Astrocyte (in vitro differentiated cells and primary cell): ENCODE results near the gene MBNL3. TPM values are rescaled to one million over a fixed set of nuclear protein-coding genes. Genes with fewer than 3 reads are reported as not detected.
A peak's percentile ranks its signal among the peaks of the same experiment; 100 is the strongest.

Experiments used
- DNase-seq: peaks from one replicate; pipeline ENCODE4 v3.0.0-alpha.2; 2010; ENCODE audit warnings: low read depth
- FAIRE-seq: peaks from 2 replicates; lab custom pipeline; 2011; peaks lifted over from hg19 to GRCh38; lab: Jason Lieb, UNC
- H2AFZ ChIP-seq: 2 replicates; pipeline ENCODE4 v1.6.0; 2012; ENCODE audit warnings: low read depth, low read length, inconsistent platforms
- H3K27ac ChIP-seq: 2 replicates; pipeline ENCODE4 v1.5.1; 2011; ENCODE audit warnings: low read depth, low read length, inconsistent platforms
- H3K27me3 ChIP-seq: 2 replicates; pipeline ENCODE4 v1.6.0; 2011; ENCODE audit warnings: low read length, inconsistent platforms; ENCODE audit not compliant: insufficient read depth
- H3K36me3 ChIP-seq: 2 replicates; pipeline ENCODE4 v1.5.1; 2011; ENCODE audit warnings: low read length, inconsistent platforms; ENCODE audit not compliant: insufficient read depth
- H3K4me1 ChIP-seq: 2 replicates; pipeline ENCODE4 v1.5.1; 2011; ENCODE audit warnings: low read length, inconsistent platforms; ENCODE audit not compliant: insufficient read depth
- H3K4me2 ChIP-seq: 2 replicates; pipeline ENCODE4 v1.6.0; 2012; ENCODE audit warnings: low read length, inconsistent platforms
- H3K4me3 ChIP-seq: 2 replicates; pipeline ENCODE4 v1.5.1; 2011; ENCODE audit warnings: low read depth, mild to moderate bottlenecking, low read length, inconsistent platforms; ENCODE audit not compliant: insufficient read depth
- H3K79me2 ChIP-seq: 2 replicates; pipeline ENCODE4 v1.6.0; 2012; ENCODE audit warnings: mild to moderate bottlenecking, low read length, inconsistent platforms; ENCODE audit not compliant: insufficient read depth
- H3K9ac ChIP-seq: 2 replicates; pipeline ENCODE4 v1.6.0; 2012; ENCODE audit warnings: mild to moderate bottlenecking, low read length, inconsistent platforms
- H3K9me3 ChIP-seq: 2 replicates; pipeline ENCODE4 v1.5.1; 2012; ENCODE audit warnings: low read depth, mild to moderate bottlenecking, low read length, inconsistent platforms; ENCODE audit not compliant: insufficient read depth
- H4K20me1 ChIP-seq: 2 replicates; pipeline ENCODE4 v1.6.0; 2012; ENCODE audit warnings: low read length, inconsistent platforms; ENCODE audit not compliant: insufficient read depth
- H3K27ac Mint-ChIP-seq: one replicate; pipeline ENCODE4 v1.8.0; 2021; ENCODE audit warnings: mild to moderate bottlenecking, mixed read lengths; ENCODE audit not compliant: unreplicated experiment
- H3K27me3 Mint-ChIP-seq: one replicate; pipeline ENCODE4 v1.8.0; 2021; ENCODE audit warnings: low read depth, mixed read lengths; ENCODE audit not compliant: unreplicated experiment
- H3K36me3 Mint-ChIP-seq: one replicate; pipeline ENCODE4 v1.8.0; 2021; ENCODE audit warnings: low read depth, mixed read lengths; ENCODE audit not compliant: unreplicated experiment
- H3K4me1 Mint-ChIP-seq: one replicate; pipeline ENCODE4 v1.8.0; 2021; ENCODE audit warnings: low read depth, mixed read lengths; ENCODE audit not compliant: unreplicated experiment
- H3K4me3 Mint-ChIP-seq: one replicate; pipeline ENCODE4 v1.8.0; 2021; ENCODE audit warnings: mild to moderate bottlenecking, moderate library complexity, mixed read lengths; ENCODE audit not compliant: unreplicated experiment
- H3K9me3 Mint-ChIP-seq: one replicate; pipeline ENCODE4 v1.8.0; 2021; ENCODE audit warnings: mild to moderate bottlenecking, mixed read lengths; ENCODE audit not compliant: unreplicated experiment
- EZH2 ChIP-seq: IDR thresholded peaks from 2 replicates; pipeline ENCODE4 v1.6.1; 2012; ENCODE audit warnings: mild to moderate bottlenecking, low read length, inconsistent platforms; ENCODE audit not compliant: insufficient read depth
- total RNA-seq: library from RNA; stranded (reverse); gene quantifications from 2 replicates; pipeline ENCODE4 v1.2.1, GENCODE V29; 2021
- TF ChIP-seq, protein P1 (sequence below): IDR thresholded peaks from 2 replicates; pipeline ENCODE4 v1.5.1; 2011; ENCODE audit warnings: low read depth, mild to moderate bottlenecking, inconsistent platforms, low read length, moderate library complexity; ENCODE audit not compliant: insufficient read depth

MBNL3 gene
- total RNA-seq, 1 donor from 2014 or later: 4.1 TPM

DNA sequence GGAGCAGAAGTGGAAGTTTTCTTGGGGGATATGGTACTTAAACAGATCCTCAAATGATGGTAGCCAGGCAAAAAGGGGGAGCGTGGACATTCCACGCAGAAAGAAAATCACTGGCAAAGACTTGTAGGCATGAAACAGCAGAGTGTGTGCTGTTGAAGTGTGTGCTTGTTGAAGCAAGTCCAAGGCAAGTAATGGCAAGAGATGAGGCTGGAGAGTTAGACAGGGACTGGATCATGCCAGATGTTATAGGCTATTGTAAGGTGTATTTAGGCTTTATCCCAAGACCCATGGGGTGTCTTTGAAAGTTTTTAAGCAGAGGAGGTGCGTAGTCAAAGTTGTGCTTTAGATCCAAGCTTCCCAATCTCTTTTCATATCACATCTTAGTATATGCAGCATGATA, 124.5 kb downstream of the MBNL3 start:
- no peak overlapping the region for H3K27ac ChIP-seq
- H3K27me3 ChIP-seq: no peaks in the 10 kb centered on the region
- H3K36me3 ChIP-seq: no peaks in the 10 kb centered on the region
- no peaks in the 10 kb centered on the region for H4K20me1 ChIP-seq
- no peaks in the 10 kb centered on the region for H3K4me1 ChIP-seq
- no peak for TF ChIP-seq EZH2
- TF ChIP-seq, protein P1, sequence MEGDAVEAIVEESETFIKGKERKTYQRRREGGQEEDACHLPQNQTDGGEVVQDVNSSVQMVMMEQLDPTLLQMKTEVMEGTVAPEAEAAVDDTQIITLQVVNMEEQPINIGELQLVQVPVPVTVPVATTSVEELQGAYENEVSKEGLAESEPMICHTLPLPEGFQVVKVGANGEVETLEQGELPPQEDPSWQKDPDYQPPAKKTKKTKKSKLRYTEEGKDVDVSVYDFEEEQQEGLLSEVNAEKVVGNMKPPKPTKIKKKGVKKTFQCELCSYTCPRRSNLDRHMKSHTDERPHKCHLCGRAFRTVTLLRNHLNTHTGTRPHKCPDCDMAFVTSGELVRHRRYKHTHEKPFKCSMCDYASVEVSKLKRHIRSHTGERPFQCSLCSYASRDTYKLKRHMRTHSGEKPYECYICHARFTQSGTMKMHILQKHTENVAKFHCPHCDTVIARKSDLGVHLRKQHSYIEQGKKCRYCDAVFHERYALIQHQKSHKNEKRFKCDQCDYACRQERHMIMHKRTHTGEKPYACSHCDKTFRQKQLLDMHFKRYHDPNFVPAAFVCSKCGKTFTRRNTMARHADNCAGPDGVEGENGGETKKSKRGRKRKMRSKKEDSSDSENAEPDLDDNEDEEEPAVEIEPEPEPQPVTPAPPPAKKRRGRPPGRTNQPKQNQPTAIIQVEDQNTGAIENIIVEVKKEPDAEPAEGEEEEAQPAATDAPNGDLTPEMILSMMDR: no peak
- Mint-ChIP-seq H3K4me3 (peak overlapping the region; percentile 47), H3K36me3 (no peaks in the 10 kb centered on the region), H3K4me1 (no peaks in the 10 kb centered on the region), H3K27me3 (no peaks in the 10 kb centered on the region), H3K9me3 (no peaks in the 10 kb centered on the region), H3K27ac (no peak overlapping the region)
- H3K4me2 ChIP-seq: no peak overlapping the region
- H2AFZ ChIP-seq: no peak overlapping the region
- FAIRE-seq: peak; percentile 32
- no peak for DNase-seq
- no peaks in the 10 kb centered on the region for H3K9me3 ChIP-seq
- no peak overlapping the region for H3K9ac ChIP-seq
- H3K79me2 ChIP-seq: no peaks in the 10 kb centered on the region
- H3K4me3 ChIP-seq: no peak overlapping the region

DNA sequence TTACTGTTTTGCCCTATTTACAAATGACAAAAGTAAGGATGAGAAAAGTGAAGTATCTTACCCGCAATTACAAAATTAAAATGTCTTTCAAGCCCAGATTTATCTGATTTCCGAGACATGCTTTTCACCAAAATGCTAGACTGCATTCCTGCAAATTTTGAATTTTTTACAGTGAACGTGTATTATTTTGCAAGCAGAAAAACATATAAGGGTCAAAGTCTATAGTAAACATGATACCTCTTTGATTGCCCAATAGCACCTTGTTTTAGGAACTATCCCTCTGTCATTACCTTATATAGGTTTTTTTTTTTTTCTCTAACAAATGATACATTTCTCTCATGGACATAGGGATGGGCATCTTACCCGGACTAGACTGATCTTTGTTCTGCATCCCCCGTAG, 135.4 kb downstream of the MBNL3 start:
- Histone ChIP-seq H3K9ac (no peak overlapping the region), H4K20me1 (no peaks in the 10 kb centered on the region), H2AFZ (no peak overlapping the region), H3K4me3 (no peak overlapping the region), H3K27me3 (no peaks in the 10 kb centered on the region), H3K9me3 (no peaks in the 10 kb centered on the region), H3K27ac (no peak overlapping the region), H3K79me2 (no peaks in the 10 kb centered on the region), H3K4me1 (no peaks in the 10 kb centered on the region), H3K36me3 (no peaks in the 10 kb centered on the region), H3K4me2 (no peak overlapping the region)
- H3K4me3 Mint-ChIP-seq: no peak overlapping the region
- H3K9me3 Mint-ChIP-seq: no peaks in the 10 kb centered on the region
- H3K4me1 Mint-ChIP-seq: no peaks in the 10 kb centered on the region
- H3K36me3 Mint-ChIP-seq: no peaks in the 10 kb centered on the region
- H3K27me3 Mint-ChIP-seq: no peaks in the 10 kb centered on the region
- H3K27ac Mint-ChIP-seq: no peak overlapping the region
- no peak for DNase-seq
- FAIRE-seq: peak; percentile 60
- TF ChIP-seq, protein P1: no peak
- TF ChIP-seq EZH2: no peak

DNA sequence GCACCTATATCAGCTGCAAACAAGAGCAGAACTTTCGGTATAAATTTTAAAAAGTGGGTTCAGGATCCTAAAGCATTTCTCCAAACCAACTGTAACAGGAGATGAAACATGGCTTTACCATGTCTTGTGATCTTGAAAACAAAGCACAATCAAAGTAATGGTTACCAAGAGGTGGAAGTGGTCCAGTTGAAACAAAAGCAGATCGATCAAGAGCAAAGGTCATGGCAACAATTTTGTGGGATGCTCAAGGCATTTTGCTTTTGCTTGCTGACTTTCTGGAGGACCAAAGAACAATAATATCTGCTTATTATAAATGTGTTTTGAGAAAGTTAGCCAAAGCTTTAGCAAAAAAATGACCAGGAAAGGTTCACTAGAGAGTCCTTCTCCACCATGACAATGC, 152.7 kb downstream of the MBNL3 start:
- H3K9me3 ChIP-seq: no peaks in the 10 kb centered on the region
- TF ChIP-seq, protein P1: no peak
- TF ChIP-seq EZH2: no peak
- H3K27me3 ChIP-seq: no peaks in the 10 kb centered on the region
- no peaks in the 10 kb centered on the region for H3K9me3 Mint-ChIP-seq
- H3K36me3 ChIP-seq: no peaks in the 10 kb centered on the region
- no peaks in the 10 kb centered on the region for H3K4me1 ChIP-seq
- H3K4me2 ChIP-seq: no peak overlapping the region
- no peak overlapping the region for H3K27ac ChIP-seq
- no peak overlapping the region for H3K9ac ChIP-seq
- H3K79me2 ChIP-seq: no peaks in the 10 kb centered on the region
- no peak overlapping the region for H3K27ac Mint-ChIP-seq
- H3K4me3 ChIP-seq: no peak overlapping the region
- H3K36me3 Mint-ChIP-seq: no peaks in the 10 kb centered on the region
- no peak overlapping the region for H2AFZ ChIP-seq
- no peaks in the 10 kb centered on the region for H4K20me1 ChIP-seq
- no peak for FAIRE-seq
- no peak overlapping the region for H3K4me3 Mint-ChIP-seq
- no peaks in the 10 kb centered on the region for H3K4me1 Mint-ChIP-seq
- DNase-seq: no peak
- H3K27me3 Mint-ChIP-seq: no peaks in the 10 kb centered on the region
